NT2/D1 (cell line): ENCODE results near the gene IRAK1BP1.
"Not testable (repeated sequence)": the region's sequence is repeated elsewhere in the genome, so short reads cannot be mapped to it uniquely, and the experiment has no call there.

ENCODE experiments used
- YY1 ChIP-seq: IDR thresholded peaks from 2 replicates; pipeline ENCODE4 v1.6.1; 2011; ENCODE audit not compliant: insufficient read length, insufficient read depth
- ZNF274 ChIP-seq: IDR thresholded peaks from 2 replicates; pipeline ENCODE4 v1.6.1; 2011; ENCODE audit warnings: mild to moderate bottlenecking, low read depth, low read length

GRCh38 chr6:78889901-78890300, 22.6 kb downstream of the IRAK1BP1 start:
- TF ChIP-seq YY1, ZNF274: not testable (repeated sequence)
